Activated CD8-positive, alpha-beta memory T cell treated with anti-CD3 and anti-CD28 coated beads, Interleukin-2, amount 50 U/mL, for 48 hours (primary cell): ENCODE results near the gene CABP4.
"Not testable (repeated sequence)": the region's sequence is repeated elsewhere in the genome, so short reads cannot be mapped to it uniquely, and the experiment has no call there.

Experiments
- DNase-seq: peaks from one replicate; pipeline ENCODE4 v3.0.0-alpha.2; 2020

The CABP4 gene

DNA sequence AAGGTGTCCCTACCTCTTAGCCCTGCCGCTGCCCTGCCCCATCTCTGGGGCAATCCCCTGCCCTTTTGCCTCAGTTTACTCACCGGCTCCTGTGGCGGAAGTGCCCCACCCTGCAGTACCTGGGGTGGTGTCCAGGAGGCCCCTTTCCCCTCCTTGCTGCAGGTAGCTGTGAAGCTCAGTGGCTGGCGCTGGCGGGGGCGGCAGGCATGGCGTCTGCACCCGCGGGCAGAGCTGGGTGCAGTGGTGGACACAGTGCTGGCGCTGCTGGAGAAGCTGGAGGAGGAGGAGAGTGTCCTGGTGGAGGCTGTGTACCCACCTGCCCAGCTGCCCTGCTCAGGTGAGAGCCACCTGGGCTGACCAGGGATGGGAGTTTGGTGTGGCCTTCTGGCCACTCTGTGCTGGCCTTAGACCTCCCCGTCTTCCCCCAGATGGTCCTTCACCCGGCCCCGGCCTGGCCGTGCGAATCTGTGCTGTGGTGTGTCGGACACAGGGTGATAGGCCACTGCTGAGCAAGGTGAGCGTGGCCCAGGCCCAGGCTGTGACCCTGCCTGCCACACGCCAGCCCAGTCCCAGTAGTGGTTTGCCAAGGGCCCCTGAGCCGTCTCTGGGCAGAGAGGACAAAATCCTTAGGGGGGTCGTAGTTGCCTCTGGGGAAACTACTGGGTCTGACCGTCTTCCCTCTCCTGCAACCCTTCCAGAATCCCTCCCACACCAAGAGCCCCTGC is 35.7 kb upstream of the CABP4 start:
- peak; percentile 63 for DNase-seq

DNA sequence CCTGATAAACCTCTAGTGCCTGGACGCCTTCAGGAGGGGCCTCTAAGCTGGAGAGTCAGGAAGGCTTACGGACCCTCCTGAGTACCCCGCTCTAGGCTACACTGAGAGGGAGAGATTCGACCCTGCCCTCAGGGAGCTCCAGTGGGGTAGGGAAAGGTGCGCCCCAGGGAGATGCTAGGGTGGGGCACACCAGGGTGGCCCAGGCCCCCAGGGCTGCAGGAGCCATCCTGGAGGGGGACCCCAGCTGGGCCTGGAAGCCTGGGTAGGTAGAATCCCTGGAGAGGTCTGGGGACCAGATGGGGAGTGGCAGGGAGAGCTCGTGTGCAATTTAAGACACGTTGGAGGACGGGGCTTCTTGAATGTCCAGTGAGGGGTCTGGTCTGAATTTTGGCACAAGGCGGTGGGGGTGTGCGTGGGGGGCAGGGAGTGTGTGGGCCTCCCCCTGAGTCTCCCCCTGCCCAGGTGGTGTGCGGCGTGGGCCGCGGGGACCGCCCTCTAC is 35.0 kb upstream of the CABP4 start:
- DNase-seq: peak; percentile 65

DNA sequence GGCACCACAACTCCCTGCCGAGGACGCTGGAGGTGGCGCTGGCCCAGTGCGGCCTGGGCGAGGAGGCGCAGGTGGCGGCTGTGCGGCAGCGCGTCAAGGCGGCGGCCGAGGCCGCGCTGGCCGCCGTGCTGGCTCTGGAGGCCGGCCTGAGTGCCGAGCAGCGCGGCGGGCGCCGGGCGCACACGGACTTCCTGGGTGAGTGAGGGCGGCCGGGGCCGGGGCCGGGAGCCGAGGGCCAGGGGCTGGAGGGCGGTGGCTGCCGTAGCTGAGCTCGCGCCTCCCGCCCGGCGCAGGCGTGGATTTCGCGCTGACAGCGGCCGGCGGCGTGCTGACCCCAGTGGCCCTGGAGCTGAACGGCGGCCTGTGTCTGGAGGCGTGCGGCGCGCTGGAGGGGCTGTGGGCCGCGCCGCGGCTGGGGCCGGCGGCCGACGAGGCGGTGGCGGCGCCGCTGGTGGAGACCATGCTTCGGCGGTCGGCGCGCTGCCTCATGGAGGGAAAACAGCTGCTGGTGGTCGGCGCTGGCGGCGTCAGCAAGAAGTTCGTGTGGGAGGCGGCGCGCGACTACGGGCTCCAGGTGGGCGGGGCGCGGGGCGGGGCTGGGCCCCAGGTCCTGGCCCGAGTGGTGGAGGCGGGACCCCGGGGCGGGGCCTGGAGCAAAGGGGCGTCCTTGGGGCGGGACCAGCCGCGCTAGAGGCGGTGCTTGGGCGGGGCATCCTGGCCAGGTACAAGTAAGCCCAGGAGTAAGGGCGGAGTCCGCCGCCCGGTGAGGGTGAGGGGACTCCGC is 34.3 kb upstream of the CABP4 start:
- peak; percentile 100 for DNase-seq

DNA sequence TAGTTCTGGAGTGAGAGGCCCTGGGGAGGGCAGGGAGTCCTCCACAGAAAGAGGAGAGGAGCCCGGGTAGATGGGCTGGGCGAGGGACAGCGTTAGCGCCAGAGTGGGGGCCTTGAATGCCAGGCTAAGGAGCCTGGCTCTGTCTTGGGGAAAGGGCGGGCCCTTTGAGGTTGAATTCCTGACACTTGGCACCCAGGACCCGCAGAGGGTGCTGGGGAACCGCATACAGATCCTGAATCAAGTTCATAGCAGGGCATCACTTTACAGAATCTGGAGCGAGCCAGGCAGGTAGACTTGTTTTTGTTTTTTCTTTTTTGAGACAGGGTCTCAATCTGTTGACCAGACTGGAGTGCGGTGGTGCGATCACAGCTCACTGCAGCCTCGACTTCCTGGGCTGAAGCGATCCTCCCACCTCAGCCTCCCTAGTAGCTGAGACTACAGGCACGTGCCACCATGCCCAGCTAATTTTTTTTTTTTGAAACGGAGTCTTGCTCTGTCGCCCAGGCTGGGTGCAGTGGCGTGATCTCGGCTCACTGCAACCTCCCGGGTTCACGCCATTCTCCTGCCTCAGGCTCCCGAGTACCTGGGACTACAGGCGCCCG is 33.6 kb upstream of the CABP4 start:
- no peak for DNase-seq

DNA sequence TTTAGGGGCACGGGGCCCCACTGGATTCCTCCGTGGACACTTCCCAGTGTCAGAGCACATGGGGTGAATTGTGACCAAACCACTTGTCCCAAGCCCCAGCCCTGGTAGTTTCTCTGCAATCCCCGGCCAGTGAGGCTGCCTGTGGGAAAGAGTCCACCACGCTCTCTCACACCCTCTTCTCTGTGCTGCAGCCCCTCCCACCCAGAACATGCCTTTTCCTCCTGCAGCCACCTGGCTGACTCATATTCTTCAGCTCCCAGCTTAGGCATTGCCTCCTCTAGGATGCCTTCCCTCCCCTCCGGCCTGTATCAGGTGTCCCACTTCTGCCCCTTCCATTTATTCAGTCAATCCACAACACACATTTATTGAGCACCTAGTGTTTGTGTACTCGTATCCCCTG is 32.3 kb upstream of the CABP4 start:
- no peak for DNase-seq

DNA sequence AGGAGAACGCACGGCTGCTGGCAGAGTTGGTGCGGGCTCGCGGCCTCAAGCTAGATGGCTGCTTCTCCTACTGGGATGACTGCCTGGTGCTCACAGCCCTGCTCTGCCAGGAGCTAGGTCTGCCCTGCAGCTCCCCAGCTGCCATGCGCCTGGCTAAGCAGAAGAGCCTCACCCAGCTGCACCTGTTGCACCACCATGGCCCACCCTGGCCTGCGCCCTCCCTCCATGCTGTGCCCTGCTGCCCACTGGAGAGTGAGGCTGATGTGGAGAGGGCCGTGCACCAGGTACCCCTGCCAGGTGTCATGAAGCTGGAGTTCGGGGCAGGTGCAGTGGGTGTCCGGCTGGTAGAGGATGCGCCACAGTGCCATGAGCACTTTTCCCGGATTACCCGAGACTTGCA is 31.7 kb upstream of the CABP4 start:
- no peak for DNase-seq

DNA sequence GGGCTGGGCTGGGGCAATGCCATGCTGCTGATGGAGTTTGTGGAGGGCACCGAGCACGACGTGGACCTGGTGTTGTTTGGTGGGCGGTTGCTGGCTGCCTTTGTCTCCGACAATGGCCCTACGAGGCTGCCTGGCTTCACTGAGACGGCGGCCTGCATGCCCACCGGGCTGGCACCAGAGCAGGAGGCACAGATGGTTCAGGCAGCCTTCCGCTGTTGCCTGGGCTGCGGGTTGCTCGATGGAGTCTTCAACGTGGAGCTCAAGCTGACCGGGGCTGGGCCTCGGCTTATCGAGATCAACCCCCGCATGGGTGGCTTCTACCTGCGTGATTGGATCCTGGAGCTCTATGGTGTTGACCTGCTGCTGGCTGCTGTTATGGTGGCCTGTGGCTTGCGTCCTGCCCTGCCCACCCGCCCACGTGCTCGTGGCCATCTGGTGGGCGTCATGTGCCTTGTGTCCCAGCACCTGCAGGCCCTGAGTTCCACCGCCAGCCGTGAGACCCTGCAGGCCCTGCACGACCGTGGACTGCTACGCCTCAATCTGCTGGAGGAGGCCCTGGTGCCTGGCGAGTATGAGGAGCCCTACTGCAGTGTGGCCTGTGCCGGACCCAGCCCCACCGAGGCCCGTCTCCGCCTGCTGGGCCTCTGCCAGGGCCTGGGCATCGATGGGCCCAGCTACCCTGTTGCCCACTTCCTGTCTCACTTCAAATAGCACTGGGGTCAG is 31.1 kb upstream of the CABP4 start:
- DNase-seq: no peak

DNA sequence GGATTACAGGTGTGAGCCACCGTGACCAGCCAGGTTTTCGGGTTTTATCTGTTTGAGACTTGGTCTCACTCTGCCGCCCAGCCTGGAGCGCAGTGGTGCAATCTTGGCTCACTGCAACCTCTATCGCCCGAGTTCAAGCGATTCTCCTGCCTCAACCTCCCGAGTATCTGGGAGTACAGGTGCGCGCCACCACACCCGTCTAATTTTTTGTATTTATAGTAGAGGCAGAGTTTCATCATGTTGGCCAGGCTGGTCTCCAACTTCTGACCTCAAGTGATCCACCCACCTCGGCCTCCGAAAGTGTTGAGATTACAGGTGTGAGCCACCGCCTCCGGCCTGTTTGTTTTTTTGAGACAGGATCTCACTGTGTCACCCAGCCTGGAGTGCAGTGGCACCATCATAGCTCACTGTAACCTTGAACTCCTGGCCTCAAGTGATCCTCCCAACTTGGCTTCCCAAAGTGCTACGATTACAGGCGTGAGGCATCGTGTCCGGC is 27.7 kb upstream of the CABP4 start:
- DNase-seq: not testable (repeated sequence)

DNA sequence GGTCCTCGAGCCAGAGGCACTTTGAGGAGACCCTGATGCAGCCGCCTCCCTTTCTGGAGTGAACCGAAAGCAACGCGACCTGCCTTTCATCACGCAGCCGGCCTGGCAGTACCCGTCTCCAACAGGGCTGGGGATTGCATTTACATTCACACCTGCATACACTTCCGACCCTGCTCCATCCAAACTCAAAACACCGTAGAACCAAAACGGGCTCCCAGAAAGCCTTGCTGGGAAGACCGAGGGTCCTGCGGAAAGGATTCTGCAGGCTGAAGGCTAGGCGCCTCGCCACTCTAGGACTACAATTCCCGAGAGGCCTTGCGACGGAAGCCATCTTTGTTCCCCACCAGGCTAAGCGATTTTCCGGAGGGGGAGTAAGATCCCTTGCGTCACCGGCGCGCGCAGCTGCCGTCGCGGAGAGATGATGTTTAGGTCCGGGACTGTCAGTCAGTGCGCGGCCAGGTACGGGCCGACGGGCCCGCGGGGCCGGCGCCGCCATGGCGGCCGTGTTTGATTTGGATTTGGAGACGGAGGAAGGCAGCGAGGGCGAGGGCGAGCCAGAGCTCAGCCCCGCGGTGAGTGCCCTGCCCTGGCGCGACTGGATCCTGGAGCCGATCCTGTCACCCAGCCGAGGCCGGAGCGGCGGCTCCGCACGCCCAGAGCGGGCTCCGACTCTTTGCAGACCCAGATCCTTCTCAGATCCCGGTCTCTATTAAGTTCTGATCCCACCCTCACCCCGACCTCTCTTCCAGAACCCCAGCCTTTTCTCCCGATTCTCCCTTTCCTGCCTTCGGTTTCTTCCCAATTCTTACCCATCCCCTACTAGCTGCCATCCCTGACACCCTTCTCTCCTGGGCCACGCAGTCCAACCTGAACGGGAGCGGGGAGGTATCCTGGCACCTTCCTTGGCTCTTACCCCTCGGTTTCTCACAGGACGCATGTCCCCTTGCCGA is 26.8 kb upstream of the CABP4 start, which contains the start of gene RPS6KB2:
RPS6KB2 (plus strand) TSS at position 443 of the 950 bp plus-strand sequence; CDS start at position 495, 52 bp downstream.
- peak; percentile 100 for DNase-seq

DNA sequence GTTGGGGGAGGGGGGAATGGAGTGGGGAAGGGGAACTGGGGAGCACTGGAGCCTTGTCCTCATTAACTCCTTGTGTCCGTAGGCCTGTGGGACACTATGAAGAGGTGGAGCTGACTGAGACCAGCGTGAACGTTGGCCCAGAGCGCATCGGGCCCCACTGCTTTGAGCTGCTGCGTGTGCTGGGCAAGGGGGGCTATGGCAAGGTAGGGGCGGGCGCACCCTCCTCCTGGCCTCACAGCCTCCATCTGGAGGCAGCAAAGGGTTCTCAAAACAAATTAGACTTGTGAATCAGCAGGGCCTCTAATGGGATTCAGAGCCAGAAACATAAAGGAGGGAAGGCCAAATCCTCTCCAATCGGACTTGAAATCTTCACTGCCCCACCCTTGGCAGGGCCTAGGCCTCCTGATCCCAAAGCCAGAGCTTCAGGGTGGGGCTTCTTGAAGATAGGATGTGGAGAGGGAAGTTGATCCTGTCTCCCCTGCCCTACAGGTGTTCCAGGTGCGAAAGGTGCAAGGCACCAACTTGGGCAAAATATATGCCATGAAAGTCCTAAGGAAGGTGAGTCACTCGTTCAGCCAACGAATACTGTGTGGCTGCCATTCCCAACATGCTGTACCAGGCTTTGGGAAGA is 26.0 kb upstream of the CABP4 start:
- DNase-seq: no peak

DNA sequence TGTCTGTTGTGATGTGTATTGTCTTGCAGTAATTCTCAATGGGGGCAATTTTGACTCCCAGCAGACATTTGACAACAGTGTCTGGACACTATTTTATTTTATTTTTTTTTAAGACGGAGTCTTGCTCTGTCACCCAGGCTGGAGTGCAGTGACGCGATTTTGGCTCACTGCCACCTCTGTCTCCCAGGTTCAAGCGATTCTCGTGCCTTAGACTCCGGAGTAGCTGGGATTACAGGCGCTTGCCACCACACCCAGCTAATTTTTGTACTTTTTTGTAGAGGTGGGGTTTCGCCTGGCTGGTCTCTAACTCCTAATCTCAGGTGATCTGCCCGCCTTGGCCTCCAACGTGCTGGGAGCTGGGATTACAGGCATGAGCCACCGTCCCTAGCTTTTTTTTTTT is 25.4 kb upstream of the CABP4 start:
- no peak for DNase-seq

DNA sequence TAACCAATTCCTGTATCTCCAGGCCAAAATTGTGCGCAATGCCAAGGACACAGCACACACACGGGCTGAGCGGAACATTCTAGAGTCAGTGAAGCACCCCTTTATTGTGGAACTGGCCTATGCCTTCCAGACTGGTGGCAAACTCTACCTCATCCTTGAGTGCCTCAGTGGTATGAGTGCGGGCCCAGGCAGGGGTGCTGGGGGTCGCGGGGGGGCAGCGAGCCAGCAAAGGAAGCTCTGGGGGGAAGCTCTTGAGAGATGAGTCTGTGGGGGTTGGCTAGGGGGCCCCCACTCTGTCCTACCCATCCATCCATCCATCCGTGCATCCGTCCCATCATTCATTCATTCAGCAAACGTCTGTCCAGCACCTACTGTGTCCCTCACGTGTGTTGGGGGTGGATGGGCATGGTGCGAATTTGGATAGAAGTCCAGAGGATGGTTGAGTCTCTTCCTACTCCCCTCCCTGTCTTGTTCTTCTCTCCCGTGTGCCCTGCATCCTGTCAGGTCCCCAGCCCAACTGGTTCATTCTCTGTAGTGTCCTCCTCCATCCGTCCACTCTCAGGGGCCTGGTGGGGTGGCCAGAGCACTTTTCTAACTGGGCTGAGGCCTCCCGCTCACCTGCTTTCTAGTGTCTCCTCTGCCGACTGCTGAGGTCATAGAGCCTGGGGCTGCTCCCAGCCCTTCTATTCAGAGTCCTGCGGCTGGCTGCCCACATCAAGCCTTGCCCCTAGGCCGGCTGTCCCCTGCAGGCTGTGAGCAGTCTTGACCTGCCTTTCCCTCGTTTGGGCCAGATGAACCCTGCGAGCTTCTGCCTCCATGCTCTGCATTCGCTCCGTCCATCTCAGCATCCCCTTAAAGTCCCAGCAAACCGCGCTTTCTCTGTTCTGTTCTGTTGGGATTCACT is 23.6 kb upstream of the CABP4 start:
- no peak for DNase-seq

DNA sequence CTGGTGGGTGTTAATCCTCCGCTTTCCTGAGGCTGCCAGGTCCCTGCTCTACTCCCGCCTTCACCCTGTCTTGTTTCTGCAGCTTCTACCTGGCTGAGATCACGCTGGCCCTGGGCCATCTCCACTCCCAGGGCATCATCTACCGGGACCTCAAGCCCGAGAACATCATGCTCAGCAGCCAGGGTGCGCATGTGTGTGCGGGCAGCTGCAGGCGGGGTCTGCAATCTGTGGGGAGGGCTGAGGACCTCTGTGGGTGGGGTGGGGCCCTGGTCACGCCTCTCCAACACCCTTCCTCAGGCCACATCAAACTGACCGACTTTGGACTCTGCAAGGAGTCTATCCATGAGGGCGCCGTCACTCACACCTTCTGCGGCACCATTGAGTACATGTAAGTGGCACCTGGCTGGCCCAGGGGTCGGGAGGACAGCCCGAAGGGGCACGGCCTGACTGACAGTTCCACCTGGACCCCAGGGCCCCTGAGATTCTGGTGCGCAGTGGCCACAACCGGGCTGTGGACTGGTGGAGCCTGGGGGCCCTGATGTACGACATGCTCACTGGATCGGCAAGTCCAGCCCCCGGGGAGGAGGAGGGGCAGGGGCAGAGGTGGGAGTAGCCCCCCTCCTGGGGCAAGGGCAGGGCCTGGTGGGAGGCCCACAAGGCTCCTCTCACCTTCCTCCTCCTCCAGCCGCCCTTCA is 22.4 kb upstream of the CABP4 start:
- DNase-seq: no peak

DNA sequence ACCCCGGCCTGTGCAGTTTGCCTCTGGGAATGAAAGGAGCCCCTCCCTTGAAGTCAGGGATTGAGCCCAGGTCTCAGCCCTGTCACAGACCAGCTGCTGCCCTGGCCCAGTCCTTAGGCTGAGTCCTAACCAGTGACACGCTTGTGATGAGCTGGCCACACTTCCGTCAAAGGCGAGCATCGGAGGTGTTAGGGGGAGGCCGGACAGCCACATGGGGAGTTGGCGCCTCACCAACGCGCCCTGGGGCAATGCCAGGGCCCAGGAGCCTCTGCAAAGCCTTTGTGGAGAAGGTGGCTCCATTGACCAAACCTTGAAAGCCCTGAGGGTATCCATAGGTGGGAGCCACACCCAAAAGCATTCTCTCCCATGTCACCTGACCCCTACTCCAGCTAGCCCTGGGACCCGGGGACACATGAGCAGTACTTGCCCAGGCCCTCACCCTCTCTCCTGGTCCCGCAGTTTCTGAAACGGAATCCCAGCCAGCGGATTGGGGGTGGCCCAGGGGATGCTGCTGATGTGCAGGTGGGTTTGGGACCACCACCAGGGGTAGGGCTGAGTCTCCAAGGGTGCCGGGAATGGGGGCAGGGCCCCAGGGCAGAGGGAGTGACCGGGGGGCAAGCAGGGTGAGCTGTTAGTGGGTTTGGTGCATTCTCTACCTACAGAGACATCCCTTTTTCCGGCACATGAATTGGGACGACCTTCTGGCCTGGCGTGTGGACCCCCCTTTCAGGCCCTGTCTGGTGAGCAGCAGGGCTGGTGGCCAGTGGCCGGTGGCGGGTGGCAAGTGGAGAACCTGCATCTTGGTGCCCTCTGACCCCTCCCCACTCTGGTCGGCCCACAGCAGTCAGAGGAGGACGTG is 21.4 kb upstream of the CABP4 start:
- no peak for DNase-seq

DNA sequence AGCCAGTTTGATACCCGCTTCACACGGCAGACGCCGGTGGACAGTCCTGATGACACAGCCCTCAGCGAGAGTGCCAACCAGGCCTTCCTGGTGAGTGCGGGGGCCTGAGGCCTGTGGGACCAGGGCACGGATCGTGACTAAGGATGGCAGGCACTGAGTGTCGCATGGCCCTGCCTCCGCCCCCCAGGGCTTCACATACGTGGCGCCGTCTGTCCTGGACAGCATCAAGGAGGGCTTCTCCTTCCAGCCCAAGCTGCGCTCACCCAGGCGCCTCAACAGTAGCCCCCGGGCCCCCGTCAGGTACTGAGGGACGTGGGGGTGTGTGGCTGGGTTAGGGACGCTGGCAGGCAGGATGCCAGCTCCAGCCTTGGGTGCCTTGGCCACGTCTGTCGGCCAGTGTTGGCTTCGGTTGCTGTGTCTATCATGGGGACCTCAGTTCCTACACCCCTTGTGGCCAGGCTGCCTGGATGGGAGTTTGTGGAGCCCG is 20.7 kb upstream of the CABP4 start:
- peak; percentile 79 for DNase-seq

DNA sequence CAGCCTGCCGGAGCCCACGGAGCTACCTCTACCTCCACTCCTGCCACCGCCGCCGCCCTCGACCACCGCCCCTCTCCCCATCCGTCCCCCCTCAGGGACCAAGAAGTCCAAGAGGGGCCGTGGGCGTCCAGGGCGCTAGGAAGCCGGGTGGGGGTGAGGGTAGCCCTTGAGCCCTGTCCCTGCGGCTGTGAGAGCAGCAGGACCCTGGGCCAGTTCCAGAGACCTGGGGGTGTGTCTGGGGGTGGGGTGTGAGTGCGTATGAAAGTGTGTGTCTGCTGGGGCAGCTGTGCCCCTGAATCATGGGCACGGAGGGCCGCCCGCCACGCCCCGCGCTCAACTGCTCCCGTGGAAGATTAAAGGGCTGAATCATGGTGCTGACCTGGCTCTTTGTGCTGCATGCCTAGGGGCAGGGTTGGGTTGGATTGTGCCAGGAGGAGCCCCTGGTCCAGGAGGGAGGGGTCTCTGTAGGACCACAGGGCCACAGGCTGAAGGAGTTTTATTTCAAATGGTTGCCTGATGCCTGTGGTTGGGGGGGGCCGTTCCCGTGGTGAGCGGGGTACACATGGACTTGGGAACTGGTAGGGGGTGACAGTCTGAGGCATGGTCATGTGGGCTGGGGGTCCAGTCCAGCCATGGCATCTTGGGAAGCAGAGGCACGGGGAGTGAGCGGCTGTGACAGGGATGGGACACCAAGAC is 20.0 kb upstream of the CABP4 start:
- DNase-seq: peak; percentile 77

DNA sequence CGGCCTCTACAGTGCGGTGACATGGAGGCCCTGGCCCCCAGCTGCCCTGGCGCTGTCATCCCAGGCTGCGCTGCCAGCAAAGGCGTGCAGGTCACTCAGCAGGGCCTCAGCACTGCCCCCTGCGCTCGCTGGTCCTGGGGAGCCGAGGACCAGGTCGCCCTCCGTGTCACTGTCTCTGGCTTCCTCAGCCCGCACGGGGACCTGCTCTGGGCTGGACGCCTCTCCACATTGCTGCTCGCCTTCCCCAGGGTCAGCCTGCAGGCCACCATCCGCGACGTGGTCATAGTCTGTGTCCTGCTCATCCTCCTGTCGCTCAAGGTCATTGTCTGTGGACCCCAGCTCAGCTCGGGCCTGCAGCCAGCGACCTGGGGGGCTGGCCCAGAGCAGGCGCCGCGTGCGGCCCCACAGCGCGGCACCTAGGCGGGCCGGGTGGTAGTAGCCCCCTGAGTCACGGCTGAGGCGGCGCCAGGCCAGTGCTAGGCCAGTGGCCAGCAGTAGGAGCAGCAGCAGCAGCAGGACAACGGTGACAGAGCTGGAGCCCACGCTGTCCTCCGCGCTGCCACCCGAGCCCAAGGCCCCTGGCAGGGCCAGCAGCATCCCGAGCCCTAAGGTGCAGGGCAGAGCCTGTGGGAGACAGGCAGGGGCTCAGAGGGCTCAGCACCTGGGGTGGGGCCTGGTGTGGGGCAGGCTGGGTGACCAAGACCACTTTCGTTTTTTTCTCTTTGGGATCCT is 19.3 kb upstream of the CABP4 start:
- DNase-seq: no peak
